Lower leg skin (tissue), 4 donors: ENCODE measurements around the gene SHISA7. TPM values are rescaled to one million over a fixed set of nuclear protein-coding genes. Genes with fewer than 3 reads are reported as not detected.

Experiments used
- DNase-seq, 2 donors: peaks; one replicate each; pipeline ENCODE4 v3.0.0-alpha.2; 2019; ENCODE audit warnings: low spot score in 2 of 2
- H3K4me3 ChIP-seq: fragments of 200-600 bp; sonication (generic); 2 replicates; pipeline ENCODE4 v1.5.1; 2017; ENCODE audit warnings: mild to moderate bottlenecking, low read depth; ENCODE audit not compliant: poor library complexity, severe bottlenecking
- POLR2A ChIP-seq, 2 donors: fragments of 450-650 bp; IDR thresholded peaks; one replicate each; pipeline ENCODE4 v1.6.1; 2016 to 2017; ENCODE audit warnings: antibody characterized with exemption in 2 of 2, mild to moderate bottlenecking in 1 of 2, moderate library complexity in 1 of 2
- WGBS, 2 donors: methylation state at CpG; one replicate each; pipeline ENCODE4 v1.1.5; 2018; 5-methylcytosine and 5-hydroxymethylcytosine counted together
- intact Hi-C: fragments of 100-400 bp; cut with DNase I; formaldehyde crosslinking; loops from one replicate; pipeline ENCODE4 v1.15.0; 2023; ENCODE audit warnings: low total_unique reads
- total RNA-seq, 4 donors: library from RNA; depleted of rRNA; stranded (reverse); fragments of >200 nt; gene quantifications; one replicate each; pipeline ENCODE4 v1.1.0, GENCODE V29; 2016
- TF ChIP-seq, protein P1 (sequence below), 3 donors: fragments of 450-650 bp; IDR thresholded peaks; one replicate each; pipeline ENCODE4 v1.5.1; 2016; ENCODE audit warnings: antibody characterized with exemption in 3 of 3, mild to moderate bottlenecking in 3 of 3, moderate library complexity in 2 of 3

The SHISA7 gene
- total RNA-seq, 4 donors from 2014 or later = 0.10 TPM; not detected in 3

DNA sequence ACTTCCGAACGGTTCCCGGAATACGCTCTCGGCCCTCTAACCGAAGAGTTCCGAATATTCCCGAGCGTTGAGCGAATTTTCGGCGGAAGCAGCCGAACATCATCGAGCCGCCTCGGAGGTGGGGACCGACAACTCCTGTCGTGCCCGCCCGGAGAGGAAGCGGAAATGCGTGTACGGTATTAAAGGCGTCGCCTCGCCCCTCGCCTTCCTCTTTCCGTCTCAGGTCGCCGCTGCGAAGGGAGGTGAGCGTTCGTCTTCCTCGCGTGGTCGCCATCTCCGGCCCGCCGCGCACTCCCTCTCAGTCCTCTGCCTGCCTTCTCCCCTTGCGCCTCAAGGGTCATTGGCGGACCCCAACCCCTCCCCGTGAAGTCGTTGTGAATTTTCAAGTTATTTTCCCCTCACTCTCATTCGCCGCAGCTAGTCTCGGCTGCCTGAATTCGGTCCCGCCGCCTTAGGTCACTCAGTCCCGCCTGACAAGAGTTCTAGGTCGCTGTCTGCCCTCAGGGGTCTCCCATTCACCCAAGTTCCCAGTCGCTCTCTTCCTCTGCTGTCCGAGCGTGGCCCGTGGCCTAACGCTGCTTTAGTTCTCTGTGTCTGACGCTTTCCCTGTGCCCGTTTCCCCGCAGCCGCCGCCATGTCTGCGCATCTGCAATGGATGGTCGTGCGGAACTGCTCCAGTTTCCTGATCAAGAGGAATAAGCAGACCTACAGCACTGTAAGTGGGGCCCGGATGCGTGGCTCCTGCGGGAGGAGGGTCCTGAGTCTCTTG lies 57.2 kb downstream of the SHISA7 start, which contains the start of gene RPL28:
Gene RPL28 (plus strand): TSS at position 209 of the 769 bp plus-strand sequence. CDS start 426 bp downstream, at position 635.
- 0% methylated on average over 63 to 66 of the region's 68 CpGs for WGBS, 2 donors
- intact Hi-C loops = no loop called here
- peak within 1 kb of the TSS; percentile 77 for H3K4me3 ChIP-seq
- DNase-seq = peak; percentile 99 to 100
- TF ChIP-seq POLR2A (IDR thresholded peaks at IDR 0.05) = peak in 1 of 2 donors; percentile 93
- TF ChIP-seq, protein P1, sequence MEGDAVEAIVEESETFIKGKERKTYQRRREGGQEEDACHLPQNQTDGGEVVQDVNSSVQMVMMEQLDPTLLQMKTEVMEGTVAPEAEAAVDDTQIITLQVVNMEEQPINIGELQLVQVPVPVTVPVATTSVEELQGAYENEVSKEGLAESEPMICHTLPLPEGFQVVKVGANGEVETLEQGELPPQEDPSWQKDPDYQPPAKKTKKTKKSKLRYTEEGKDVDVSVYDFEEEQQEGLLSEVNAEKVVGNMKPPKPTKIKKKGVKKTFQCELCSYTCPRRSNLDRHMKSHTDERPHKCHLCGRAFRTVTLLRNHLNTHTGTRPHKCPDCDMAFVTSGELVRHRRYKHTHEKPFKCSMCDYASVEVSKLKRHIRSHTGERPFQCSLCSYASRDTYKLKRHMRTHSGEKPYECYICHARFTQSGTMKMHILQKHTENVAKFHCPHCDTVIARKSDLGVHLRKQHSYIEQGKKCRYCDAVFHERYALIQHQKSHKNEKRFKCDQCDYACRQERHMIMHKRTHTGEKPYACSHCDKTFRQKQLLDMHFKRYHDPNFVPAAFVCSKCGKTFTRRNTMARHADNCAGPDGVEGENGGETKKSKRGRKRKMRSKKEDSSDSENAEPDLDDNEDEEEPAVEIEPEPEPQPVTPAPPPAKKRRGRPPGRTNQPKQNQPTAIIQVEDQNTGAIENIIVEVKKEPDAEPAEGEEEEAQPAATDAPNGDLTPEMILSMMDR (IDR thresholded peaks at IDR 0.05) = no peak

DNA sequence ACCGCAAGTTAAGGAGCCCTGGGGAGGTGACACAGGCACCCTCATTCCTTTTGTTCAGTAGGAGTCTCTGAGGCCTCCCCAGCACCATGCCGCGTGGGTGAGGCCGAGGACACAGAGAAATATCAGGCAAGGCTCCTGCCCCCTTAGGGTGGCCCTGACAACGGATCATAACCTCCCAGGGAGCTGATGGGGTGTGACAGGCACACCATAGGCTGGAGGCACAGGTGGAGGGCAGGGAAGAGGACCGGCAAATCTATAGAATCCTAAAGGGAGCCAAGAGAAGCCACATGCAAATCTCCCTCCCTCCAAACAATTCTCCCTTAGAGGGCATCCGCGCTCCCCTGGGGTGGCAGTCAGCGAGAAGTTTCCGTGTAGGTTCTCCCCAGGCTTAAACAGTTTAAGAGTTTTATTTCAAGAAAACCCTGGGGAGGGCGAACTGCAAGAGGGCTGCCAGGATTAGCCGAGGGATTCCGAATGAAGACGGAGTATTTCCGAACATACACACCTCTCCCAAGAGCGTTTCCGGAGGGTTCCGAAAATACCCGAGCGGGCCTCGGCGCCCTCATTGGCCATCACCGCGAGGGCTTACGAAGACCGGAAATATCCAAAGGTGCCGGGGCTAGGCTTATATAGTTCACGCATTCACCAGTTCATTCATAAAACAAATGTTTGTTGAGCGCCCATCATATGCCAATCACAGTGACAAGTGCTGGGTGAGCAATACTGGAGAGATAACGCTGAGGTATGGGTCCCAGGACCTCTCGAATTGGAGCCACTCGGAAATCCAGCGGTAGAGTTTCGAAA lies 58.0 kb downstream of the SHISA7 start:
- H3K4me3 ChIP-seq = no peak overlapping the region
- intact Hi-C loops = no loop called here
- peak; percentile 98 to 99 for DNase-seq

DNA sequence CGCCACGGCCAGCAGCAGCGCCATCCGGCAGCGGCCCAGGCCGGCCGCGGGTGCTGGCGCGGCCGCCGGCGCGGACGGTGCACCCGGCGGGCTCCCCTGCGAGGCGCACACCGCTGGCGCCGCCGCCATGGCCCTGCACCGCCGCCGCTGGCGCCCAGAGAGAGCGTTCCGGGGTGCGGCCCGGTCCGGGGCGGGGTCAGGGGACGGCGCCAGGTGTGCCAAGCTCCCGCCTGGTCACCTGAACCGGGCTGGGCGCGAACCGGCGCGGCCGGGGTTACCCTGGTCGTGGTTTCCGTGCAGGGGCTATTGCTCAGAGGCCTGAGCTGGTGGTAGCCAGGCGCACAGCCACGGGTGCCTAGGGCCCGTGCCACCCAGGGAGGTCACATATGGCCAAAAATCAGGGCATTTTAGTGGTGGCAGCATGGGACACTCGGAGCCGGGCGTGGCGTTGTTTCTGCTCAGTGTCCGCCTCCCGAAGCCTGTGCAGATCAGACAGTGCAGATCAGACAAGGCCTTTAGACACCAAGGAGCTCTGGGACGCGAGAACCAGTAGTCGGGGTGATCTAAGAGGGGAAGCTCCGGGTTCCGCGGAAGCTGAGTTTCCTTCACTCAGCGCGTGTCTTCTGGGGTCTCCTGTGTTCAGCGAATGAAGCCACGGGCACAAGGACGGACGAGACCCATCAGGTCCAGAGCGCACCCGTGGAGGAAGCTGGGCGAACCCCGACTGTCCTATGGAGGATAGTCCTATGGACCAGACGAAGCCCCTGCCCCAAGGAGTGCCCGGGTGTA lies 58.8 kb downstream of the SHISA7 start, which contains the start of gene TMEM238:
Gene TMEM238 (minus strand): TSS at position 162 of the 789 bp plus-strand sequence. CDS start 33 bp downstream, at position 129.
- intact Hi-C loops = no loop called here
- peak; percentile 37 to 88 for DNase-seq
- peak within 1 kb of the TSS; percentile 42 for H3K4me3 ChIP-seq
- 43 to 53% methylated on average over 22 to 27 of the region's 72 CpGs for WGBS, 2 donors
- TF ChIP-seq POLR2A (IDR thresholded peaks at IDR 0.05) = no peak
- TF ChIP-seq, protein P1 (IDR thresholded peaks at IDR 0.05) = no peak

More for the DNA sequence above, 58.0 kb downstream of the SHISA7 start:
- 4 to 6% methylated on average over 34 of the region's 34 CpGs for WGBS, 2 donors
- TF ChIP-seq POLR2A (IDR thresholded peaks at IDR 0.05) = no peak
- TF ChIP-seq, protein P1 (IDR thresholded peaks at IDR 0.05) = no peak

DNA sequence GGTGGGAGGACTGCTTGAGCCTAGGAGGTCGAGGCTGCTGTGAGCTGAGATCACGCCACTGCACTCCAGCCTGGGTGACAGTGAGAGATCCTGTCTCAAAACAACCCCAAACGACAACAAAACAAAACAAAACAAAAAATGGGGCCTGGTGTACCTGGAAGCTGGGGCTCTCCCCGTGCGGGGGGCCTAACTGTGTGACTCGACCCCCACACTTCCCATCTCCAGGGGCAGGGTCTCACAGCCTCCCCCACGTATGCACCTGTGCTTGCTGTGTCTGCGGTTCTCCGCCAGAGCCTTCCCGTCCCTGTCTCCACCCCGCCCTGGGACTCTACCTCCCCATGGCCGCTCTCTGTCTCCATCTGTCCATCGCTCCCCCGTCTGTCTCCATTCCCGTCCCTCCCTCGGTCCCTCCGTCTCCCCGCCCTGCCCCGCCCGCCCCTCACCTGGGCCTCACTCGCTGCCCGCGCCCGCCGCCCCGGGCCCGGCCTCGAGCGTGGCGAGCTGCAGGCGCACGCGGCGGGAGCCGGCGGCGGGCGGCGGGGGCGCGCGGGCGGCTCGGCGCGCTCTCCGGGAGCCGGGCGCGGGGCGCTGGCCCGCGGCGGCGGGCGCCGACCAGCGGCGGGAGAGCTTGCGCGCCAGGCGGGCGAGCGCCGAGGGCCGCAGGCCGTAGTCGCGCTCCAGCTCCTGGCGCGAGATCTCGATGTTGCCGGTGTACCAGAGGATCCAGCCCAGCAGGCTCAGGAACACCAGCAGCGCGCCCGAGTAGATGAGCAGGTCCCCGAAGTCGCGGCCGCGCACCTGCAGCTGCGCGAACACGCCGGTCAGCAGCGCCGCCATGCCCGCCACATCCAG lies 59.6 kb downstream of the SHISA7 start:
- 7 to 10% methylated on average over 33 to 49 of the region's 88 CpGs for WGBS, 2 donors
- intact Hi-C loops = no loop called here
- peak in 1 of 2 donors; percentile 90 for DNase-seq
- no peak for TF ChIP-seq POLR2A (IDR thresholded peaks at IDR 0.05)
- TF ChIP-seq, protein P1 (IDR thresholded peaks at IDR 0.05) = no peak
- H3K4me3 ChIP-seq = peak overlapping the region; percentile 42
